IPS-11a (cell line): ENCODE measurements around the gene CPXM1.
A peak's percentile ranks its signal among the peaks of the same experiment; 100 is the strongest.

Source experiments
- H3K4me3 ChIP-seq: one replicate; pipeline ENCODE4 v1.5.1; 2013; ENCODE audit warnings: low read depth, low read length, control low read depth

CPXM1 gene

DNA sequence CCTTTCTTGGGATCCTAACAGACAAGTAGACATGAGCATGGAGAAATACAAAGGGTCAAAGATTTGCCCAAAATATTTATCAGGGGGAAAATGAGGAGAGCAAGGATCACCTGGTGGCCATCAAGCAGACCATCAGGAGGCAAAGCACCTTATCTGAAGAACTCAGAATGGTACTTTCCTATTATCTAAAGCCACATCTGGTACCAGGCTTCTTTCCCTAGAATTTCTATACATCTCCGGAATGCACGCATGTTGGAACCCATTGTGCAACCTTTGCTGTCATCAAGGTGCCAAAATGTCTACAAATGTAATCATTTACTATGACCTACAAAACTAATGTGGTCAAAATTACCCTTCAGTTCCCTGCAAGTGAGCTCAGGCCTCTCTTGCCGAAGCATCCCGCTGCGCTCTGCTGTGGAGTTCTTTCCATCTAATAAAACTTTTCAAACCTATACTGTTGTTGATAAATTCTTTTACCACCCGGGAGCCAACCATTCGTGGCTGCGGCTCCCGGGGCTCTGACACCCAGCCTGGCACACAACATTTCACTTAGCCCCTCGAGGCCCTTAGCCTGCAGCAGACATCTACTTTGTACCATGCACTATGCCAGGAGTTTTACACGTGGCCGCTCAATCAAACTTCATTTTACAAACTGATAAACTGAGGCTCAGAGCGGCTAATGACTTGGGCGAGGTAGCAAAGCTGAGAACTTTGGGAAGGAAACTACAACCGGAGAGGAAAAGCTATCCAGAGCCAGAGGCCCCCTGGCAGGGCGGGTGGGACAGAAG lies 3.8 kb upstream of the CPXM1 start:
- H3K4me3 ChIP-seq, result no peak overlapping the region

DNA sequence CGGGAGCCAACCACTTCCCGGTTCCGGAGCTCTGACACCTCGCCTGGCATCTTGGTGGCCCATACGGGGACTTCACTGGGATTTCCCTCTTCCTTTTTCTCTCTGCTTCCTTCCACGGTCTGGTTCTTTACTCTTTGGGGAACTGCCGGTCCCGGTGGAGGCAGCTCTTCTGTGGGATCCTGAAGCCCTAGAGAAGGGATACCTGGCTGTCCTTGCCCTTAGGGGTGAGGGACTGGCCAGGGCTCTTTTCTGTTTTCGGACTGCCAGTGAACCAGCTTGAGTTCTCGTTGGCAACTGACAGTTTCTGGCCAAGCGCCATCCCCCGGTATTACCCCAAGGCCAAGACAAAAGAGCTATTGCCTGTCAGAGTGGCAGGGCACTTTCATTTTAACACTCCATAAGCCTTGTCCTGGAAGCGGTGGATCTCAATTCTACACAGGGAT lies 880 bp upstream of the CPXM1 start:
- H3K4me3 ChIP-seq, result peak overlapping the region; percentile 41

DNA sequence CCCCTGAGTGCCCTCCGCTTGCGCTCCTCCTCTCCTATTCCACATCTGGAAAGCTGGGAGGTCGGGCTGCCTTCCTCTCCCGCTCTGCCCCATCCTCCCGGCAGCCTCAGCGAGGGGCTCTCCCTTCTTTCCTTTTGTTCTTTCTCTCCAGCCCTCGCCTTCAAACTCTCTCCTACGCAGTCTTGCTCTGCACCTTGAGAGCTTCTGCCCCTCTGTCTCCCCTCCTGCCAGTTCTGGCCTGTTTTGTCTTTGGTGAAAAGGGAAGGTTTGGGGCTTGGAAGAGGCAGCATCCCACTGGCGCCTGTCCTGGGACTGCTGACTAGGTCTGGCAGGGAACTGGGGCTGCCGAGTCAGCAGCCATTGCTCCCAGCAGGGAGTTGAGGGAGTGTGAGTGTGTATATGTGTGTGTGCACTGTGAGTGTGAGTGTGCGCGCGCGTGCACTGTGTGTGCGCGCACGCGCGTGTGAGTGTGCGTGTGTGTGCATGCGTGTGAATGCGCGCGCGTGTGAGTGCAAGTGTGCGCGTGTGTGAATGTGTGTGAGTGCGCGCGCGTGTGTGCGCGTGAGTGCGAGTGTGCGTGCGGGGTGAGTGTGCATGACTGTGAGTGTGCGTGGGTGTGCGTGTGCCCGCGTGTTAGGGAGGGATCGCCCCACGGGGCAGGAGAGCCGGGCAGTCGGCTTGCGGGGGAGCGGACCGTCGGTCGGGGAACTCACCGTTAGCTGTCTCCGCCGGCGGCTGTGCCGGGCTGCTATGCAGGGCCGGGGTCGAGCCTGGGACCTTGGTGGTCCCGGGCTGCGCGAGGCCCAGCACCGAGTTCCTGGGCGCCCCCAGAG lies 523 bp downstream of the CPXM1 start:
- peak overlapping the region; percentile 82 for H3K4me3 ChIP-seq

DNA sequence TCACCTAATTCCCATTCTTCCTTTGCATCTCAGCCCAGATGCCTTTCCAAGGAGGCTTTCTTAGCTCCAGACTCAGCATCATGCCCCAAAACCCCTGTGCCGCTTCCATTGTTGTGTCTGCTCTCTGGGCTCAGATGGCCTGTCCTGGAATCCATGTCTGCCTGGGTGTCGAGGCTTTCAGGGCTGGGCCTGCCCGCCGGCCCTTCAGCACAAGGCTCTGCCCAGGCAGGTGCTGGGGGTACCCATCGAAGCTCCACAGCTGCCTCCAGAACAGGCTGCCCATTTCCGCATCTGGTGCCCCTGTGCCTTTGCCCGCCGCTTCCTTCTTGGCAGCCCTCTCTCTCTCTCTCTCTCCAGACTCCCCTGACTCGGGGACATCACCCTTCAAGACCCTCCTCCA lies 1.2 kb downstream of the CPXM1 start:
- peak overlapping the region; percentile 82 for H3K4me3 ChIP-seq

DNA sequence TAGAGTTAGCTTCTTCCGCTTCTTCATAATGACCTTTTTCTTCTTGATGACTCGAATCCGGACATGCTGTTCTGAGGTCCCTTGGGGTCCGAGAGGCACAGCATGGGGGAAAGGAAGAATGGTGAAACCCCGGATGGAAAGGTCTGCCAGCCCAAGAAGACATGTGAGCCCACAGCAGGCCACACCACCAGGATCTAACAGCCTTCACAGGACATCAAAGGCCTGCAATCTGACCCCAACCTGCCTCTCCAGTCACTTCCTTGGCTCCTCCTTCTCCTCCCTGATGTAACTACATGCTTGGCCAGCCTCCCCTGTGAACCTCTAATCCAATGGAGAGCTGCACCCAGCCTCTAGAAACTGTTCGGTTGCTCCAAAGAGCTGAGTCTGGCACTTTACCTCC lies 1.6 kb downstream of the CPXM1 start:
- no peak overlapping the region for H3K4me3 ChIP-seq

DNA sequence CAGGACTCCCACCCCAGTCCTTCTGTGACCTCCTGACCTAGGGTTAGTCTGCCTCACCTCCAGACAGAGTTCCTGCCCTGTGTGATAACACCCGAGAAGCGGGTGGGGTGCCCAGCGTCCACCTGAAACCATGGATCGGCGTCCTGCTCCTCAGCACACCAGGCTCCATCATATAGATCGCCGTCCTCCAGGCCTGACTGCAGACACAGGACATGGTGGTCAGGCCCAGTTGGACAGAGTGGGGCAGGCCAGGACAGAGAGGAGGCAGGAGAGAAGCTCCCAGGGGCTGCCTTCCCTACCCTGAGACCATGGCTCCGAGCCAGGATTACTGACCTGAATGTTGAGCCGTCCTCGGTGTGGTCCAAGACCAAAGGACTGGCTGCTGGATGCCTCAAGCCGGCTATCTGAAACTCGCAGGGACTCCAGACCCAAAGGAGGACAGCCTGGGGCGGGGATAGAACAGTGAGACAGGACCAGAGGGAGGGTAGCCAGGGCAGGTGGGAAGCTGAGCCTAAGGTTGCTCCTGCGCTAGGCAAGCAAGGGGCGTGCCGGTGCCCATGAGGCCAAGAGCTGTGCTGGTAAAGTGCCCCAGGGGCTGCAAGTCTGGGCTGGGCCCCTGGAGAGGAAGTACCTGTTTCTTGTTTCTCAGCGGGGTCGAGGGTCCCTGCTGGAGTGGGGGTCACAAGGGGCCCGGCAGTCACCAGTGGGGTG lies 2.2 kb downstream of the CPXM1 start:
- H3K4me3 ChIP-seq, result no peak overlapping the region

DNA sequence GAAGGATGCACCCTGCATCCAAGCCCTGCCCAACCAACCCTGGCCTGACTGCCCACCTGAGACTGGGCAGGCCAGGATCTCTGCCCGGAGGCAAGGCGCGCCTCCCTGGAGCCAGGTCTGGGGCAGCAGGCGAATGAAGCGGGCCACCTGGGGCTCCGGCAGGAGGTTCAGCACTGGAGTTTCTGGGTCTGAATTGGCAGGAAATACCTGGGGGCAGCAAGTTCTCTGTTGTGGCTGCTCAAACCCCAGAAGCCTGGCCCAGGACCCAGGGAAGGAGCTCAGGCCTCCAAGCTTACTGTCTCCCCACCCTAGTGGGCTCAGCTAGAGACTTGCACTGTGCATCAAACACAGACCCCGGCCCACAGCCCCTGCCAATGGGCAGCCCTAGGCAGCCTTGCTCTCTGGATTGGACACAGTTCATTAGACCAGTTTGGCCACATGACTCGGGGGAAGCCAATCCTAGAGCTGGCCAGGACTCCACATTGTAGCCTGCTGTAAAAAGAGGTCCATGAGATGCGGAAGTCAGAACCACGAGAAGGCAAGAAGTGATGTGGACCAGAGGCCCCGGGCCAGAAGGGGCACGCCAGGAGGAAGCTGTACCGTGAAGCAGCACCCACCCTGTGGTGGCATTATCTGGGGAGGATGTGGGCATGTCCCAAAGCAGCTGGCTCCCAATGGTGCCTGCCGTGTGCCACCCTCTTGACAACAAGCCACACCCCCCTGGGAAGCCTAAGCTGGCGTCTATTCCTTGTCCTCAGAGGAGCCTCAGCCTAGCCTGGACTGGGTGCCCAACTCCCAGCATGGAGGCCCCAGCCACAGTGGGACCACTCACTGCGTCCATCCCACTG lies 3.1 kb downstream of the CPXM1 start:
- H3K4me3 ChIP-seq, result no peak overlapping the region

DNA sequence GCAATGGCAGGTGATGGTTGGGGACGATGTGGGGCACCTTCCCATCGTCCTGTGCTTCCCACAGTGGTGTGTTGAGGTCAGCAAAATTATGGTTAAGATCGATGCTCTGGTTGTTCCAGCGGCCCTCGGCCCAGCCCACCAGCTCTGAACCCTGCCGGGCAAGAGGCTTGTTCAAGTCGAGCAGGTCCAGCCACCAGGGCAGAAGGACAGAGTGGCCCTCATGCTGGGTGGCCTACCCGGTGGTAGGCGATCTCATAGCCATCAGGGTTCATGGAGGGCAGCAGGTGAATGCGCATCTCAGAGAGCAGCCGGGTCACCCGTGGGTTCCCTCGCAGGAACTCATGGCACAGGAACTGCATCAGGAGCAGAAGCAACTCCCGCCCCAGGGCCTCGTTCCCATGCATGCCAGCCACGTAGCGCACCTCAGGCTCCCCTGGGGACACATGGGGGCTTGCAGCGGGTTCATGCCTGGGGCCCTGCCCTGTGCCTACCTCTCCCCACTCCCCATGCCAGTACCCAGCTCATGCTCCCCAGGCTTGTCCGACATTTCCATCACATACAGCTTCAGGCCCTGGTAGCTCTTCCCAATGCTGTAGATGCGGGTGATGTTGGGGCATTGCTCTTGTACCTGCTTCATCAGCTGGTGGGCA lies 4.3 kb downstream of the CPXM1 start:
- H3K4me3 ChIP-seq, result no peak overlapping the region

DNA sequence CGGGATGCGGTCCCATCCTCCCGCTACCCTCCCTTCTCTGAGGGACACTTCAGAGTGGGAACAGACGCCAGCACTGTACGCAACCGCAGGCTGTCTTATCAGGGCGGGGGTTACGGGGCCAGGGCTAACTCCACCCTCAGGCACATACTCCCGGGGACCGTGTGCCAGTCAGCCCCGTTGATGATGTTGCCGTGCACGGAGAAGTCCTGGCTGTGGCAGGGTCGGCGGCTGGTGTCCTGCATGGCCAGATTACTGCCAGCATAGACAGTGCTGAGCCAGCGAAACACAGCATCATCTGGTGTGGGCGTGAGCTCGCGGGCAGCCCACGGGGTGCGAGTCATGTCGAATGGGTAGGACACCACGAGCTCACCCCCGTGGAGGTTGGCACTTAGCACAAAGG lies 5.0 kb downstream of the CPXM1 start:
- H3K4me3 ChIP-seq, result no peak overlapping the region

DNA sequence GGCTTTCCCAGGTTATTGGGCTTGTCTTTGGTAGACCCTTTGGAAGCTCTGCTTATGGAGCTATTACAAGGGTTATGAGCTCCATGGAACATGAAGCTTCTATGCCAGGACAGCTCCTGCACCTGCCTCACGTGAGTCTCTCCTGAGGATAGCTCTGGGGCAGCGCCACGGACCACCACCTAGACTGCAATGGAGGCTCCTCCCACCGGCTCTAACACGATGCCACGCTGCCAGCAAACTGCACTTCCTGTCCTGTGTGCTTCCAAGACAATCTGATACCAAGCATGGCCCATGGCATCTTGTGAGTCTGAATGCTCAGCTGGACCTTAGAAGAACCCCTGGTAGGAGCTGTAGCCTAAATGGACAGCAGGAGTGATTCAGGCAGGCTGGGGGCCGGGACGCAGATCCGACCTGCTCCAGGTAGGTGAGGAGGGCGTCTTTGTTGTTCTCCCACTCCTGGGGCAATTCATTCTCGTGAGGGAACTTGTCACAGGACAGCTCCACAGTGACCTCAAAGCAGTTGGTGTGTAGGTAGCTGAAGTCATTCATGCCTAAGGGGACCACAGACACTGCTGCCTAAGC lies 5.5 kb downstream of the CPXM1 start:
- no peak overlapping the region for H3K4me3 ChIP-seq

DNA sequence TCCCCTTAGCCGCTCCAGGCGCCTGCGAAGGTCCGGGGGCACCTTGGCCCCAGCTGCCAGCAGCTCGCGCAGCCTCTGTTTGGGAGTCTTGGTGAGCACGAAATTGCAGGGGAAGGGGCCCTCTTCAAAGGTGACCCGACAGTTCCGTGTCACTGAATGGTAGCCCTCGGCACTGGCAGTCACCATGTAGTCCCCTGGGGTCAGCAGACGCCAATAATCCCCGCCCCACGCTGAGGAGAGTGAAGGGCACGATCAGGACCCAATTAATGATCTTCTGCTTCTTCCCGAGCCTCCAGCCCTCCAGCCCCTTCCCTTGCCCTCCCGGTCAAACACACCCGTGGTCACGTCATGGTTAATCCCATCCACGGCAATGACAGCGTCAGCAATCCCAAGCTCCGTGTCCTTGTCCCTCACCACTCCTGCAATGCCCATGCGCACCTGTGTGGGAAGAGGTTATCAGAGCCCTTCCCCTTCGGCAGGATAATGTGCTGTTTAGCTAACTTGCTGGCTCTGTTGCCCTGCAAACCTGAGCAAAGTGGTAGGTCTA lies 6.2 kb downstream of the CPXM1 start:
- H3K4me3 ChIP-seq, result no peak overlapping the region

DNA sequence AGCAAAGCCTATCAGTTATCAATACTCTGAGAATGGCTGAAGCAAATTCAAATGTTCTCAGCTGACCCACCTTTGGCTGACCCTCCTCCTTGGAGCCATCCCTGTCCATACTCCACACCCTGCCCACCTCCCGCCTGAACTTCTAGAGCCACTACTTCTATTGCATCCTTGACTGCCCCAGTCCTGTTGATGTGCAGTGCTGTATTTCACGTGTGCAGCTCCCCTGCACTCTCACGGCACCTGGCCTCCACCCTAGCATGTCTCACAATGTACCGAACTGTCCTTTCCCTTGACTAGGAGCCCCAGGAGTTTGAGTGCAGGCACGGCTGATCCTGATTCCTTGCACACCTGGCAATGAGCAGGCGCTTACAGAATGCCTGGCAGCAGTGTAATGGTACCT lies 7.0 kb downstream of the CPXM1 start:
- H3K4me3 ChIP-seq, result no peak overlapping the region

DNA sequence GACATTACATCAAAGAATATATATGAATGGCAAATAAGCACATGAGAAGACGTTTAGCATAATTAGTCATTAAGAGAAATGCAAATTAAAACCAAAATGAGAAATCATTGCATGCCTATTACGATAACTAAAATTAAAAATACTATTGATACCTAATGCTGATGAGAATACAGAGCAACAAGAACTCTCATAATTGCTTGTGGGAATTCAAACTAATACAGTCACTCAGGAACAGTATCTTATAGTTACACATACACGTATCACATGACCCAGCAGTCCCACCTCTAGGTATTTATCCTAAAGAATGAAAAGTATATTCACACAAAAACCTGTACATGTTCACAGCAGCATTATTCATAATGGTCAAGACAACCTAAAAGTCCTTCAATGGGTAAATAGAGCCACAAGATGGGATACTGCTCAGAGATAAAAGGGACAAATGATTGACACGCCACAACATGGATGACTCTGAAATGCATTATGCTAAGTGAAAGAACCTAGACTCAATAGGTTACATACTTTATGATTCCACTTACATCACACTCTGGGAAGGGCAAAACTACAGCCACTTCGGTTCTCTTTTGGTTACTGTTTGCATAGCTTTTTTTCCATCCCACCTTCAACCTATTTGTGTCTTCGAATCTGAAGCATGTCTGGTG lies 16.4 kb downstream of the CPXM1 start:
- no peak overlapping the region for H3K4me3 ChIP-seq

DNA sequence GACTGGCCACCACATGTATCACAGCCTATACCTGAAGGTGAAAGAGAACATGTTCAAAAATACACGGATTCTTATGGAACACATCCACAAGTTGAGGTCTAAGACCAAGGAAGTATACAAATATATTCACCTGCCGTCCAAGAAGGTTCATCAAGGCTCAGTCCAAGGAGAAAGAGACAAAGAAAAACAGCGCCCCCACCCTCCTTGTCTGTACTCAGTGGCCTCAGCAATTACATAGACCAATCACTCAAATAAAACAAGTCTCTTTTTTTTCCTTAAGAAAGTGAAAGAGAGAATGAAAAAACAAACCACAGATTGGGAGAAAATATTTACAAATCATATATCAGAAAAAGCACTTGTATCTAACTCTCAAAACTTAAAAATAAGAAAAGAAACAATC lies 19.5 kb downstream of the CPXM1 start:
- H3K4me3 ChIP-seq, result no peak overlapping the region

DNA sequence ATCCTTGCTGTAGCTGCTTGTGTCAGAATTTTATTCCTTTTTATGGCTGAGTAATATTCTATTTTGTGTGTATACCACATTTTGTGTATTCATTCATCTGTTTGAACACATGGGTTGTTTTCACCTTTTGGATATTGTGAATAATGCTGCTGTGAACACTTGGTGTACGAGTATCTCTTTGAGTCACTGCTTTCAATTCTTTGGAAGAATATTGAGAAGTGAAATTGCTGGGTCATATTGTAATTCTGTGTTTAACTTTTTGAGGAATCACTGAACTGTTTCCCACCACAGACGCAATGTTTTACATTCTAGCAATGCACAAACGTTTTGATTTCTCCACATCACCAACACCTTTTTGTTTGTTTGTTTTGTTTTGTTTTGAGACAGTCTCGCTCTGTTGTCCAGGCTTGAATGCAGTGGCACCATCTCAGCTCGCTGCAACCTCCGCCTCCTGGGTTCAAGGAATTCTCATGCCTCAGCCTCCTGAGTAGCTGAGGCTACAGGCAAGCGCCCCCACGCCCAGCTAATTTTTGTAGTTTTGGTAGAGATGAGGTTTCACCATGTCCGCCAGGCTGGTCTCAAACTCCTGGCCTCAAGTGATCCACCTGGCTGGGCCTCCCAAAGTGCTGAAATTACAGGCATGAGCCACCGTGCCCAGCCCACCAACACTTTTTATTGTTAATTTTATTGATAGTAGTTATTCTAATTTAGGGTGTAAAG lies 21.7 kb downstream of the CPXM1 start:
- H3K4me3 ChIP-seq, result no peak overlapping the region

DNA sequence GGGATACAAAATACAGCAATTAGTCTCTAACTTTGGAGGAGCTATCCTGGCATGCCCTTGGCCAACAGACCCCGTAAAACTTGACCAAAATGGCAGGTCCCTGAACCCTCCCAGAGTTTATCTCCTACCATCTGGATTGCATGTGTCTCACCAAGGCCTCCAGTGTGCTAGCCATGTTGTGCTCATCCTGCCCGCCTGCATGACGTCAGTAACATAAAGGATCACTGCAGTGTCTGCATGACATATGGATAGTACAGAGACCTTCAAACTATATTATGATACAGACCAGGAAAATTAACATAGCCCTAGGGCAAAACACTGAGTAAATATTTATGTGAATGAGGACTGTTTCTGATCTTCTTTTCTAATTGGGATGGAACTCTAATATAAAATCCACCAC lies 25.3 kb downstream of the CPXM1 start:
- no peak overlapping the region for H3K4me3 ChIP-seq

DNA sequence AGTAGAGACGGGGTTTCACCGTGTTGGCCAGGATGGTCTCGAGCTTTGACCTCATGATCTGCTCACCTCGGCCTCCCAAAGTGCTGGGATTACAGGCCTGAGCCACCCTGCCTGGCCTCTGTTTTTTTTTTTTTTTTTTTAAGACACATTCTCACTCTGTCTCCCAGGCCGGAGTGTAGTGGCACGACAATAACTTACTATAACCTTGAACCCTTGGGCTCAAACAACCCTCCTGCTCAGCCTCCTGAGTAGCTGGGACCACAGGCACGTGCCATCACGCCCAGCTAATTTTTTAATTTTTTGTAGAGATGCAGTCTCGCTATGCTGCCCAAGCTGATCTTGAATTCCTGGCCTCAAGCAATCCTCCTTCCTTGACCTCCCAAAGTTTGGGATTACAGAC lies 26.6 kb downstream of the CPXM1 start:
- no peak overlapping the region for H3K4me3 ChIP-seq

DNA sequence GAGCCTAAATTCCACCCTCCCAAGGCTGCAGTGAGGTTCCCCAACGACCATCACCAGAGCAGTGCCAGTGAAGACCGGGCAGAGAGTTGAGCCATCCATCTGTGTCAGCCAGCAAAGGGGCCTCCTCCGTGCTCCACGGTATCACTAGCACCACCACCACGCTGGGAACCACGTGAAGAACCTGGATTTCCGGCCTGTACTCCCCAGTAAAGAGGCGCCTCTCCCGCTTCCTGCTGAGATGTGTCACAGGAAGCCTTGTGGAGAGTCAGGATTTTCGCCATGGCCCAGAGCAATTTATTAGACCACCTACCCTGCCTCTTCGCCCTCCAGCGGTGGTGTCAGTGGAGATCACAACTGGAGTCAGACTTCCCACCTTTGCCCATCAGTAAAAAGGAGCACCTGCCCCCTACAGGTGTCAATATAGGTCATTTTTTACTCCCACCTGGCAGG lies 28.8 kb downstream of the CPXM1 start:
- no peak overlapping the region for H3K4me3 ChIP-seq
